IMR-90 (cell line): Measurements from ENCODE around the gene MAGI2. TPM values are rescaled to one million over a fixed set of nuclear protein-coding genes. Genes with fewer than 3 reads are reported as not detected.
A peak's percentile ranks its signal among the peaks of the same experiment; 100 is the strongest.

Experiments
- ATAC-seq: fragments of 200-7000 bp; cut with Tn5 transposase; 2 replicates; pipeline ENCODE4 v1.9.1; 2020; ENCODE audit warnings: low read depth, mild to moderate bottlenecking, moderate library complexity
- BruUV-seq: library from RNA; stranded (reverse); fragments of 400-500 nt; replicated peaks from 2 replicates; lab custom pipeline; 2021; lab: Mats Ljungman, UMichigan
- CTCF ChIA-PET: fragments of 300-600 bp; formaldehyde crosslinking; extraction: SDS; loops from one replicate; lab custom pipeline; 2021; ENCODE audit warnings: antibody characterized with exemption; lab: Yijun Ruan, JAX
- POLR2A ChIA-PET: fragments of 300-600 bp; sonication (Branson Sonifier 250); formaldehyde crosslinking; loops from one replicate; lab custom pipeline; 2022; ENCODE audit warnings: antibody characterized with exemption; ENCODE audit not compliant: unreplicated experiment; lab: Charles Lee
- DNase-seq: peaks from one replicate; pipeline ENCODE4 v3.0.0; 2013
- H2AFZ ChIP-seq: replicated peaks from 2 replicates; pipeline ENCODE3; 2013; ENCODE audit warnings: low read length, mild to moderate bottlenecking; ENCODE audit not compliant: poor library complexity
- H2AK5ac ChIP-seq: 2 replicates; pipeline ENCODE4 v1.6.1; 2013; ENCODE audit warnings: low read depth, low read length, inconsistent platforms
- H2AK9ac ChIP-seq: replicated peaks from 2 replicates; pipeline ENCODE3; 2013; ENCODE audit warnings: mild to moderate bottlenecking, low read depth, low read length, moderate library complexity; ENCODE audit not compliant: poor library complexity
- H2BK120ac ChIP-seq: 2 replicates; pipeline ENCODE4 v1.6.1; 2013; ENCODE audit warnings: low read depth, low read length, inconsistent platforms
- H2BK15ac ChIP-seq: 3 replicates; pipeline ENCODE4 v1.6.1; 2013; ENCODE audit warnings: low read depth, low read length, inconsistent platforms
- H2BK20ac ChIP-seq: 2 replicates; pipeline ENCODE4 v1.6.1; 2013; ENCODE audit warnings: low read depth, mild to moderate bottlenecking, inconsistent platforms, low read length, moderate library complexity
- H2BK5ac ChIP-seq: 2 replicates; pipeline ENCODE4 v1.6.1; 2013; ENCODE audit warnings: mild to moderate bottlenecking, low read depth, low read length, inconsistent platforms; ENCODE audit not compliant: poor library complexity, severe bottlenecking
- H3K14ac ChIP-seq: replicated peaks from 2 replicates; pipeline ENCODE4 v1.6.1; 2013; ENCODE audit warnings: low read depth, low read length, inconsistent platforms
- H3K18ac ChIP-seq: 2 replicates; pipeline ENCODE4 v1.6.1; 2013; ENCODE audit warnings: low read depth, low read length, control low read depth
- H3K23ac ChIP-seq: 2 replicates; pipeline ENCODE4 v1.6.1; 2013; ENCODE audit warnings: low read depth, low read length, inconsistent platforms
- H3K27ac ChIP-seq: 2 replicates; pipeline ENCODE4 v1.5.1; 2013; ENCODE audit warnings: mild to moderate bottlenecking, control low read depth, low read length; ENCODE audit not compliant: insufficient read depth
- H3K27me3 ChIP-seq: 2 replicates; pipeline ENCODE4 v1.6.1; 2013; ENCODE audit warnings: low read length; ENCODE audit not compliant: control insufficient read depth, insufficient read depth
- H3K36me3 ChIP-seq: 2 replicates; pipeline ENCODE4 v1.6.1; 2013; ENCODE audit warnings: low read length, mixed read lengths; ENCODE audit not compliant: control insufficient read depth, insufficient read depth
- H3K4ac ChIP-seq: 2 replicates; pipeline ENCODE4 v1.6.1; 2013; ENCODE audit warnings: low read depth, low read length, inconsistent platforms
- H3K4me1 ChIP-seq: 2 replicates; pipeline ENCODE4 v1.6.1; 2013; ENCODE audit warnings: low read length, mixed read lengths; ENCODE audit not compliant: control insufficient read depth, insufficient read depth
- H3K4me2 ChIP-seq: 2 replicates; pipeline ENCODE4 v1.6.1; 2013; ENCODE audit warnings: low read depth, mild to moderate bottlenecking, control low read depth, low read length, moderate library complexity
- H3K4me3 ChIP-seq: 2 replicates; pipeline ENCODE4 v1.5.1; 2013; ENCODE audit warnings: low read depth, mild to moderate bottlenecking, control low read depth, low read length, moderate library complexity; ENCODE audit not compliant: insufficient read depth
- H3K56ac ChIP-seq: 2 replicates; pipeline ENCODE4 v1.6.1; 2013; ENCODE audit warnings: low read length, inconsistent platforms; ENCODE audit not compliant: insufficient read depth; ENCODE audit errors: extremely low read depth
- H3K79me1 ChIP-seq, 2 experiments: 2 replicates each; pipeline ENCODE4 v1.6.1; 2013; ENCODE audit warnings: low read length in 2 of 2, inconsistent platforms in 1 of 2, low read depth in 1 of 2
- H3K9ac ChIP-seq: 2 replicates; pipeline ENCODE4 v1.6.1; 2013; ENCODE audit warnings: low read depth, low read length, control low read depth
- H3K9me1 ChIP-seq: 2 replicates; pipeline ENCODE4 v1.6.1; 2013; ENCODE audit warnings: low read length, inconsistent platforms; ENCODE audit not compliant: insufficient read depth
- H3K9me3 ChIP-seq: 2 replicates; pipeline ENCODE4 v1.6.1; 2013; ENCODE audit warnings: low read length; ENCODE audit not compliant: control insufficient read depth, insufficient read depth
- H4K20me1 ChIP-seq: 2 replicates; pipeline ENCODE4 v1.6.1; 2013; ENCODE audit warnings: low read length, inconsistent platforms; ENCODE audit not compliant: insufficient read depth
- H4K5ac ChIP-seq: 2 replicates; pipeline ENCODE4 v1.6.1; 2013; ENCODE audit warnings: mild to moderate bottlenecking, low read depth, low read length, control low read depth
- H4K8ac ChIP-seq, 2 experiments: 2 replicates each; pipeline ENCODE4 v1.6.1; 2013; ENCODE audit warnings: low read depth in 2 of 2, low read length in 2 of 2, control low read depth in 1 of 2, inconsistent platforms in 1 of 2
- H4K91ac ChIP-seq: 2 replicates; pipeline ENCODE4 v1.6.1; 2013; ENCODE audit warnings: low read depth, low read length, inconsistent platforms; ENCODE audit not compliant: insufficient read depth
- FOS ChIP-seq: fragments of 150-350 bp; IDR thresholded peaks from 2 replicates; pipeline ENCODE4 v1.6.1; 2016; ENCODE audit warnings: low read depth, low read length
- MAZ ChIP-seq: IDR thresholded peaks from 2 replicates; pipeline ENCODE4 v1.6.1; 2012; ENCODE audit warnings: low read depth, mild to moderate bottlenecking, low read length, improper control_type of control experiment, moderate library complexity, borderline replicate concordance
- RAD21 ChIP-seq: IDR thresholded peaks from 2 replicates; pipeline ENCODE4 v1.6.1; 2012; ENCODE audit warnings: low read length, improper control_type of control experiment
- RCOR1 ChIP-seq: IDR thresholded peaks from 2 replicates; pipeline ENCODE4 v1.6.1; 2012; ENCODE audit warnings: mild to moderate bottlenecking, low read length, improper control_type of control experiment; ENCODE audit not compliant: insufficient replicate concordance
- WGBS, 2 experiments: methylation state at CpG; one replicate each; pipeline versions ENCODE4 v1.1.5 to v1.1.7; 2013; ENCODE audit warnings: missing lambda C conversion rate in 2 of 2; ENCODE audit not compliant: insufficient read length in 1 of 2; ENCODE audit errors: extremely low coverage in 2 of 2; 5-methylcytosine and 5-hydroxymethylcytosine counted together
- dilution Hi-C: fragments of 300-500 bp; cut with HindIII; formaldehyde crosslinking; loops from one replicate; pipeline ENCODE4 v1.14.3; 2018; ENCODE audit warnings: low sequenced_read_pairs; ENCODE audit not compliant: unreplicated experiment
- in situ Hi-C: fragments of 300-500 bp; cut with MboI; formaldehyde crosslinking; loops from 3 replicates; pipeline ENCODE4 v1.14.3; 2019; ENCODE audit warnings: low sequenced_read_pairs, inconsistent platforms, mixed read lengths
- intact Hi-C: fragments of 100-400 bp; cut with micrococcal nuclease; formaldehyde crosslinking; loops from 2 replicates; pipeline ENCODE4 v1.10.0; 2022
- polyA plus RNA-seq, 3 experiments: library from polyadenylated mRNA; depleted of rRNA; stranded (reverse); fragments of >200 nt; gene quantifications; 2 replicates each; pipeline ENCODE4 v1.2.3, GENCODE V29; 2012; ENCODE audit warnings: low replicate concordance in 1 of 3
- total RNA-seq: library from RNA; depleted of rRNA; stranded (reverse); fragments of >200 nt; gene quantifications from 2 replicates; pipeline ENCODE4 v1.2.3, GENCODE V29; 2012
- TF ChIP-seq, protein P1 (sequence below): fragments of 150-350 bp; IDR thresholded peaks from 2 replicates; pipeline ENCODE4 v1.6.1; 2017; ENCODE audit warnings: mild to moderate bottlenecking, antibody characterized with exemption, low read length, low read depth

Gene MAGI2
- total and polyA plus RNA-seq, 2 of the 4 experiments (the other 2 are of a cell fraction): 2.5 to 17.9 TPM

DNA sequence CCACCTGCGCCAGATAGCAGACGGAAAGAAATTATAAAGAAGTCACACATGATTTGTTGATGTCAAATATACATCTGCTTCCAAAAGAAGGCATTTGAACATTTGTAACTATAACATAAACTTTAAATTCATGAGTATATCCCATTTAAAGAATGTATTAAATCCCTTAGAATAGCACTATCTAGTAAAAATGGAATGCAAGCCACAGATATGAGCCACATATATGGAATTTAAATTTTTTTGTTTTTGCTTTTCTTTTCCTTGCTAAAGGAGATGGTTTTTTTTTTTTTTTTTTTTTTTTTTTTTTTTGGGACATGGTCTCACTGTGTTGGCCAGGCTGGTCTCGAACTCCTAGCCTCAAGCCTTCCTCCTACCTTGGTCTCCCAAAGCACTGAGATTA lies 924.1 kb downstream of the MAGI2 start:
- no peak overlapping the region for H2BK120ac ChIP-seq
- dilution Hi-C loops (no loop called here), intact Hi-C loops (no loop called here), in situ Hi-C loops (no loop called here)
- no peak overlapping the region for H3K23ac ChIP-seq
- no peak overlapping the region; the same call in 1 of the 2 replicates for H4K5ac ChIP-seq
- no peak overlapping the region for H2AFZ ChIP-seq
- H3K9me1 ChIP-seq: no peaks in the 10 kb centered on the region
- BruUV-seq: no TSS peak
- no peak overlapping the region for H2AK9ac ChIP-seq
- no peak overlapping the region for H3K9ac ChIP-seq
- H3K27me3 ChIP-seq: no peaks in the 10 kb centered on the region
- peak; percentile 43 for DNase-seq
- no peak overlapping the region for H4K91ac ChIP-seq
- no peak overlapping the region for H3K27ac ChIP-seq
- no peaks in the 10 kb centered on the region for H4K20me1 ChIP-seq
- H3K79me1 ChIP-seq: no peaks in the 10 kb centered on the region
- 0 out of 2 replicates have a peak overlapping the region, but pooled peaks have one; percentile 24 for H2AK5ac ChIP-seq
- peak; percentile 57; the same call in 1 of the 2 replicates for ATAC-seq
- peaks cover 2% of the 10 kb centered on the region; the same call in 1 of the 2 replicates for H3K4me1 ChIP-seq
- H3K18ac ChIP-seq: peak overlapping the region; percentile 46; the same call in 1 of the 2 replicates
- no CpG with 5 or more reads among the region's 3 CpGs for WGBS, 2 experiments
- no peak overlapping the region for H4K8ac ChIP-seq
- peak overlapping the region; percentile 2 for H2BK5ac ChIP-seq
- CTCF ChIA-PET: no interaction called here
- H3K4me3 ChIP-seq: no peak overlapping the region
- no peak for TF ChIP-seq RCOR1
- TF ChIP-seq, protein P1, sequence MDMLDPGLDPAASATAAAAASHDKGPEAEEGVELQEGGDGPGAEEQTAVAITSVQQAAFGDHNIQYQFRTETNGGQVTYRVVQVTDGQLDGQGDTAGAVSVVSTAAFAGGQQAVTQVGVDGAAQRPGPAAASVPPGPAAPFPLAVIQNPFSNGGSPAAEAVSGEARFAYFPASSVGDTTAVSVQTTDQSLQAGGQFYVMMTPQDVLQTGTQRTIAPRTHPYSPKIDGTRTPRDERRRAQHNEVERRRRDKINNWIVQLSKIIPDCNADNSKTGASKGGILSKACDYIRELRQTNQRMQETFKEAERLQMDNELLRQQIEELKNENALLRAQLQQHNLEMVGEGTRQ: no peak
- TF ChIP-seq RAD21: no peak
- TF ChIP-seq MAZ: no peak
- TF ChIP-seq FOS: no peak
- H3K4me2 ChIP-seq: peak overlapping the region; percentile 43; the same call in 1 of the 2 replicates
- POLR2A ChIA-PET: no interaction called here
- 0 out of 2 replicates have a peak overlapping the region, but pooled peaks have one; percentile 1 for H2BK20ac ChIP-seq
- no peak overlapping the region for H3K4ac ChIP-seq
- no peak overlapping the region for H2BK15ac ChIP-seq
- H3K14ac ChIP-seq: no peak overlapping the region
- no peaks in the 10 kb centered on the region for H3K36me3 ChIP-seq
- H3K9me3 ChIP-seq: no peaks in the 10 kb centered on the region
- H3K56ac ChIP-seq: no peak overlapping the region
